KOPT-K1 (cell line): ENCODE results near the gene PSMD1.
"Not testable (repeated sequence)": the region's sequence is repeated elsewhere in the genome, so short reads cannot be mapped to it uniquely, and the experiment has no call there.

Experiments
- H3K27ac ChIP-seq: fragments of 200-600 bp; sonication (generic); 2 replicates; pipeline ENCODE4 v1.5.1; 2016; ENCODE audit warnings: antibody characterized with exemption, mild to moderate bottlenecking, low read depth, low read length; ENCODE audit not compliant: poor library complexity, severe bottlenecking
- H3K36me3 ChIP-seq: fragments of 200-600 bp; sonication (generic); 2 replicates; pipeline ENCODE4 v1.5.1; 2017; ENCODE audit warnings: antibody characterized with exemption, mild to moderate bottlenecking, low read length, moderate library complexity; ENCODE audit not compliant: insufficient read depth
- H3K9me3 ChIP-seq: fragments of 200-600 bp; sonication (generic); 2 replicates; pipeline ENCODE4 v1.5.1; 2017; ENCODE audit warnings: antibody characterized with exemption, low read length, mild to moderate bottlenecking; ENCODE audit not compliant: insufficient read depth, poor library complexity, severe bottlenecking

The PSMD1 gene

DNA sequence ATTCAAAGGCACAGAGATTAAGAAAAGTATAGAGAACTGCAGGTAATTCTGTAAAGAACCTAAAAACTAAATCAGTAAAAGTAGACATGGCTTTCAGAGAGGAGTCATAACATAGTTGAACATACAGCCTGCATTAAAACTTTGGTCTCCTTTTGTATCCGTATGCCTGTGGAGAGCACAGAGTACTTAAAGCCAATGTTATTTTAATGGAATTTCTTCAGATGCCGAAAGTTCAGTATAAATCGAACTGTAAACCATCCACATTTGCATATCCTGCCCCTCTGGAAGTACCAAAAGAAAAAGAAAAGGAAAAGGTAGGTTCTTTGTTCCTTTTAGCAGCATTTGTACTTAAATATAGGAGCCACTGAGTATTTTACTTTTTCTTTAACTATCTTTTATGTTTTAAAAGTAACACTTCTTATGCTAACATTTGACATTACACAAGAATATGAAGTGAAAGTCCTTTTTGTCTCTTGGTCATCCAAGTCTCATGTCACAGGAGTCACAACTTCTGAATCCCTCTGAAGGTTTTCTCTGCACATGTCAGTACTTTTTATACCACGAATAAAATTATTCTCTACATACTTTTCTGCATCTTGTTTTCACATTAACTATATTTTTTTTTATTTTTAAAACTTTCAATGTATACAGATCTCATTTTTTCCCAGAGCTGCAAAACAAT, 106.9 kb downstream of the PSMD1 start:
- Histone ChIP-seq H3K27ac (no peak overlapping the region), H3K9me3 (no peaks in the 10 kb centered on the region), H3K36me3 (peaks cover 85% of the 10 kb centered on the region)

DNA sequence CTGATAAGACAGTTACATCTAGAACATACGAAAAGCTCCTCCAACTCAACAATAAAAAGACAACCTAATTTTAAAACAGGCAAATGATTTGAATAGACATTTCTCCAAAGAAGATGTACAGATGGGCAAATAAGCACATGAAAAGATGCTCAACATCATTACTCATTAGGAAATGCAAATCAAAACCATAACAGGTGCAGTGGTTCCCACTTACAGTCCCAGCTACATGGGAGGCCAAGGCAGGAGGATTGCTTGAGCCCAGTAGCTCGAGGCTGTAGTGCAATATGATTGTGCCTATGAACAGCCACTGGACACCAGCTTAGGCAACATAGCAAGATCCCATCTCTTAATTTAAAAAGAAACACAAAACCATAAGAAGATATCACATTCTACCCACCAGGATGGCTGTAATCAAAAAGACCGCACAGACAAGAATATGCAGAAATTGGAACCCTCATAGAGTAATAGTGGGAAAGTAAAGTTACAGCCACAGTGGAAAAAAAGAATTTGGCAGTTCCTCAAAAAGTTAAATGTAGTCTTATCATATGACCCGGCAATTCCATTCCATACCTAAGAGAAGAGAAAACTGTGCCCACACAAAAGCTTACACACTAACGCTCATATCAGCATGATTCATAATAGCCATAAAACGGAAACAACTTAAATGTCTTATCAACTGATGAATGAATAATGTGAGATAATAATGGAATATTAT, 111.2 kb downstream of the PSMD1 start:
- no peak overlapping the region for H3K27ac ChIP-seq
- no peaks in the 10 kb centered on the region for H3K9me3 ChIP-seq
- H3K36me3 ChIP-seq, result peaks cover 97% of the 10 kb centered on the region

- no peaks in the 10 kb centered on the region for H3K9me3 ChIP-seq
- peaks cover 99% of the 10 kb centered on the region for H3K36me3 ChIP-seq
- H3K27ac ChIP-seq, result no peak overlapping the region
Observed at GRCh38 chr2:231168460-231169139, 111.9 kb downstream of the PSMD1 start.

DNA sequence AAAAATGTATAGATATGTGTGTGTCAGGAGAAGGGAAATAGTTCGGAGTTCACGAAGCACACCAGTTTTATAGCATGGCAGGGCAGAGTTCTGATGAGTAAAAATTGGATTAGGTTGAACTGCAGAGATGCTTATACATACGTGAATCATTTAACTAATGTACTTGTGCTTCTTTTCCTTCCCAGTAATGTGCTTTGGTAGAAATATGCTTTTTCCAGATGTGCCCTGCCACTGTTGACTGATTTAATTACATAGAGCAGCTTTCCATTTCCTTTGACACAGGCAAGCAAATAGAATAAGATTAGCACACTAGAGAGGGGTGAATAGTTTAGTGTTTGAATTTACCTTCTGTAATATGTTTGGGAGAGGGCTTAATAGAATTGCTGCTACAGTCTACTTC, 112.8 kb downstream of the PSMD1 start:
- H3K9me3 ChIP-seq, result no peaks in the 10 kb centered on the region
- no peak overlapping the region for H3K27ac ChIP-seq
- H3K36me3 ChIP-seq, result peaks cover 99% of the 10 kb centered on the region

- H3K36me3 ChIP-seq, result peaks cover 100% of the 10 kb centered on the region
- no peak overlapping the region for H3K27ac ChIP-seq
- no peaks in the 10 kb centered on the region for H3K9me3 ChIP-seq
Observed at GRCh38 chr2:231170055-231170454, 113.4 kb downstream of the PSMD1 start.

- no peaks in the 10 kb centered on the region for H3K9me3 ChIP-seq
- H3K27ac ChIP-seq, result no peak overlapping the region
- peaks cover 89% of the 10 kb centered on the region for H3K36me3 ChIP-seq
Observed at GRCh38 chr2:231172025-231172424, 115.4 kb downstream of the PSMD1 start.

- H3K27ac ChIP-seq, result no peak overlapping the region
- H3K36me3 ChIP-seq, result peaks cover 67% of the 10 kb centered on the region
- no peaks in the 10 kb centered on the region for H3K9me3 ChIP-seq
Observed at GRCh38 chr2:231174211-231174651, 117.6 kb downstream of the PSMD1 start.

DNA sequence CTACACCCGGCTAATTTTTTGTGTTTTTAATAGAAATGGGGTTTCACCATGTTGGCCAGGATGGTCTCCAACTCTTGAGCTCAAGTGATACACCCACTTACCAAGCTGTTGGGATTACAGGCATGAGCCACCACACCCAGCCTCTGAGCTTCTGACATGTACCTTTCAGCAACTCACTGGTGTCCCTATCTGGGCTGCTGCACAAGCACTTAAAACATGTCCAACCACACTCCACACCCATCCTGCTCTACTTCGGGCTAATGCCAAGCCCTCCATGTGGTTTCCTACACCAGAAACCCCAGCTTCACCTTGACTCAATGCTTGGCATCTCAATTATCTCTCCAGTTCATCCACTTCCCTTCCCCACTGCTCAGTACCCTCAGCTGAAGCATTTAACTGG, 119.4 kb downstream of the PSMD1 start:
- no peaks in the 10 kb centered on the region for H3K9me3 ChIP-seq
- H3K36me3 ChIP-seq, result peaks cover 49% of the 10 kb centered on the region
- H3K27ac ChIP-seq, result no peak overlapping the region

DNA sequence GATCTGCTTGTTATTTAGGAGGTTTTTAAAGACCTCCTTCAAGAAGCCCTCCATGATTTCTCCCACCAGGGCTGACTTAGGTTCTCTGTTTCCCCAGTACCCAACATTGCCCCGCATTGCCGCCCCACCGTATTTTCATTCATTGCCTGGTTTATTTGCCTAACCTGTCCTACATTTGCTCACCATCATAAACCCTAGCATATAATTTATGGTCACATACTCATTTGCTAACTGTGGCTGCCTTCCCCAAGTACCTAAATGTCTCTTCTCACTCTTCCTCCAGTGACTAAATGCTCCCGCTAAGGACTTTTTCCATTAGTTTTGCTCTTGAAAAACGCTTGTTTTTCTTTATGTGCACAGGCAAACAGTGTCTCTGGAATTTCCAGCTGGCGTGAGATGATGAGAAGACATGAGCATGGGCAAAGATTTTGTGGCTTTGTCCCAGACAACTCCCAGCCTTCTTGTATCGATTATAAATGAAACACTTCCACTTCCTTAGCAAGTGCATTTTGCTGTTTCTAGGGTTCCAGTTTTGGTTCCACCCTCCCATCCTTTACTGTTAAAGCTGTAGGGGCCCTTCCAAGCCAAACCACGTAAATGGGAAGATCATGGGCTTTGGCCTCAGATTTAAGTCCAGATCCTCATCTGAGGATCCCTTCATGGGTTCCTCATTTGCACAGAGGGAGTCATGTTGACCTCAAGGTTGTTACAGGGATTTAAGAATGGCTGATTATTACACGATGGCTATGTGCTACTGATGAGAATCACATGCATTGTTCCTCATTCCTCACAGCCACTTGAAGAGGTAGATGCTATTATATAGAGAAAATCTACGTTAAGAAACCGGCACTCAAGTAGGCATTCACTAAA, 120.7 kb downstream of the PSMD1 start:
- Histone ChIP-seq H3K9me3 (no peaks in the 10 kb centered on the region), H3K36me3 (peaks cover 36% of the 10 kb centered on the region), H3K27ac (no peak overlapping the region)

DNA sequence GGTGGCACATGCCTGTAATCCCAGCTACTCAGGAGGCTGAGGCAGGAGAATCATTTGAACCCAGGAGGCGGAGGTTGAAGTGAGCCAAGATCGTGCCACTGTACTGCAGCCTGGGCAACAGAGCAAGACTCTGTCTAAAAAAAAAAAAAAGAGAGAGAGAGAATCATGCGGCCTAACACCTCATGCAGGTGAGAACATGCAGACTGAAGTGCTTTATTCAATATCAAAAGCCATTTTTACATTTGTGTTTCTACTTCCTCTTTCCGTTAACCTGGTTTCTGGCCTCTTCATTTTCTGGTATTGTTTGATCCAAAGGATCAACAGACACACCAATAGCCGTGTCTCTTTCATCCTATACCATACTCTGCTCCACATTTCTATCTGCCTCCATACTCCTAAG, 122.1 kb downstream of the PSMD1 start:
- peaks cover 22% of the 10 kb centered on the region for H3K36me3 ChIP-seq
- H3K27ac ChIP-seq, H3K9me3 ChIP-seq: not testable (repeated sequence)

DNA sequence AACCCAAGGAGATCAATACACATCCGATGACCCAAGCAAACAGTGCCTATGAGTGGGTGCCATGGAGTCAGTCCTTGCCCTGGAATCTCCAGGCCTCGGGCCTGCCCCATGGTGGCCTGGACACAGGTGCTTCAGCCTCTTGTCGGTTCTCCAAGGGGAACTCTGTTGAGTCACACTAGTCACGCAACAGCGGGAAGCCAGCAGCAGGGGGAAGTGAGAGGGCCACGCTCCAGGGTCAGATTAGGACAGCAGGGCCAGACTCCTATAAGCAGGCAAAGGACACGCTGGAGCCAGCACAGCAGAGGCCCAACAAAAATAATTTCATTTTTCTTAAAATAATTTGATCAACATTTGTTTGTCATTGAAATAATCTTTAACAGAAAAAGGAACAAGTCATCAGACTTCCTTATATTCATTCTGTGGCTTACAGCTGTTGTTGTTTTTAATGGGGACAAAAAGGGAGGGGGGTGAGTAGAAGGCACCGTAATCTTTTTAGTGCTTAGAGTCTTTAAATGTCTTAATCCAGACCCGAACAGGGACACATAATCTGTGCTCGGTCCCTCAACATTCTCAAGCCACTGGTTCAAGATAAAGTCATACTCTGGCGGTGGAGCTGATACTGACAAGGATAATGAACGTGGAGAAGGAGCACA, 125.3 kb downstream of the PSMD1 start:
- Histone ChIP-seq H3K9me3 (no peaks in the 10 kb centered on the region), H3K36me3 (no peaks in the 10 kb centered on the region), H3K27ac (no peak overlapping the region)

DNA sequence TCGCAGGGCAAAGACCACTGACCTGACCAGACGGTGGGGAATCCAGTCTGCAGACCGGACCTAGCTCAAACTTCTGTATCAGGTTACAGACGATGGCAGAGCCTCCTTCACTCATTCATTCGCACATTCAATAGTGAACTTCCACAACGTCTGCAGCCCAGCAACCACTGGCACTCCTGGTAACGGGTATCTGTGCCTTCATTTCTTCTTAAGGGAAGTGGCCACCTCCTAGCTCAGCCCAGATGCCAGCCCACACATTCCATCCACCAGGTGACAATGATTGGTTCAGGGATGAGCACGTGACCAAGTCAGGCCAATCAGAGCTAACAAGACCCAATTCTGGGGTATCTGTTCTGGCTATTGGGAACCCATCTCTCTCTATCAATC, 125.8 kb downstream of the PSMD1 start:
- Histone ChIP-seq H3K27ac (no peak overlapping the region), H3K9me3 (no peaks in the 10 kb centered on the region), H3K36me3 (no peaks in the 10 kb centered on the region)

- H3K27ac ChIP-seq, result no peak overlapping the region
- no peaks in the 10 kb centered on the region for H3K36me3 ChIP-seq
- no peaks in the 10 kb centered on the region for H3K9me3 ChIP-seq
Observed at GRCh38 chr2:231183851-231184250, 127.2 kb downstream of the PSMD1 start.

- no peaks in the 10 kb centered on the region for H3K9me3 ChIP-seq
- H3K27ac ChIP-seq, result no peak overlapping the region
- no peaks in the 10 kb centered on the region for H3K36me3 ChIP-seq
Observed at GRCh38 chr2:231184319-231184718, 127.7 kb downstream of the PSMD1 start.
